ENCODE results near the gene TEAD1.

The TEAD1 gene

GRCh38 chr11:12712132-12712531 is 37.9 kb downstream of the TEAD1 start:
- Mint-ChIP-seq H3K27ac (no peak overlapping the region), H3K9me3 (no peaks in the 10 kb centered on the region)
- TF ChIP-seq, protein P1, sequence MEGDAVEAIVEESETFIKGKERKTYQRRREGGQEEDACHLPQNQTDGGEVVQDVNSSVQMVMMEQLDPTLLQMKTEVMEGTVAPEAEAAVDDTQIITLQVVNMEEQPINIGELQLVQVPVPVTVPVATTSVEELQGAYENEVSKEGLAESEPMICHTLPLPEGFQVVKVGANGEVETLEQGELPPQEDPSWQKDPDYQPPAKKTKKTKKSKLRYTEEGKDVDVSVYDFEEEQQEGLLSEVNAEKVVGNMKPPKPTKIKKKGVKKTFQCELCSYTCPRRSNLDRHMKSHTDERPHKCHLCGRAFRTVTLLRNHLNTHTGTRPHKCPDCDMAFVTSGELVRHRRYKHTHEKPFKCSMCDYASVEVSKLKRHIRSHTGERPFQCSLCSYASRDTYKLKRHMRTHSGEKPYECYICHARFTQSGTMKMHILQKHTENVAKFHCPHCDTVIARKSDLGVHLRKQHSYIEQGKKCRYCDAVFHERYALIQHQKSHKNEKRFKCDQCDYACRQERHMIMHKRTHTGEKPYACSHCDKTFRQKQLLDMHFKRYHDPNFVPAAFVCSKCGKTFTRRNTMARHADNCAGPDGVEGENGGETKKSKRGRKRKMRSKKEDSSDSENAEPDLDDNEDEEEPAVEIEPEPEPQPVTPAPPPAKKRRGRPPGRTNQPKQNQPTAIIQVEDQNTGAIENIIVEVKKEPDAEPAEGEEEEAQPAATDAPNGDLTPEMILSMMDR (IDR thresholded peaks at IDR 0.05; ENCODE audit: unreplicated experiment in 3 of 3) = no peak

GRCh38 chr11:12715131-12715530 is 40.9 kb downstream of the TEAD1 start:
- no peaks in the 10 kb centered on the region for H3K36me3 Mint-ChIP-seq (ENCODE audit: low read depth)
- no peaks in the 10 kb centered on the region for H3K27me3 Mint-ChIP-seq (ENCODE audit: low read depth)
- no peak overlapping the region for H3K27ac Mint-ChIP-seq

More at GRCh38 chr11:12712132-12712531, 37.9 kb downstream of the TEAD1 start:
- Mint-ChIP-seq H3K4me3 (no peak overlapping the region), H3K4me1 (peaks cover 26% of the 10 kb centered on the region), H3K27me3 (ENCODE audit: low read depth) (no peaks in the 10 kb centered on the region), H3K36me3 (ENCODE audit: low read depth) (no peaks in the 10 kb centered on the region)

DNA sequence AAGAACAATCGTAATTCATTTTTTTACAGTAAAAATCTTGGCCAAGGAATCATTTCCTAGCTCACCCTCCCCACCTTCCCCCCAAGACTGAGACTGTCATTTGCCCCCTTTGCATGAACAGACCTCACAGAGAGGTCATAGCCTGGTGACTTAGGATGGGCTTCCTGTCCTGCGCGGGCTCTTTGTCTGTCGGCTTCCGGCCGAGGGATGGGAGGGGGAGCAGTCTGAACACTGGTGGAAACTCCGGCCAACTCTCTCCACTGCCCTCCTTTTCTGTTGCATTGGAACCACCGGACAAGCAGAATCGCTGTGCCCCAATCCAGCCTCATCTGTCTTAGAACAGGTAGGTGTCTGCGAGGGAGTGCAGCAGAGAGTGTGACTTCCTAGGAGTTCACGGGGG is 41.7 kb downstream of the TEAD1 start:
- no peaks in the 10 kb centered on the region for H3K27me3 Mint-ChIP-seq (ENCODE audit: low read depth)
- no peaks in the 10 kb centered on the region for H3K36me3 Mint-ChIP-seq (ENCODE audit: low read depth)
- H3K4me1 Mint-ChIP-seq = peaks cover 42% of the 10 kb centered on the region
- no peak overlapping the region for H3K27ac Mint-ChIP-seq
- H3K9me3 Mint-ChIP-seq = no peaks in the 10 kb centered on the region
- H3K4me3 Mint-ChIP-seq = no peak overlapping the region
- TF ChIP-seq, protein P1 (IDR thresholded peaks at IDR 0.05; ENCODE audit: unreplicated experiment in 3 of 3) = no peak

More at GRCh38 chr11:12715131-12715530, 40.9 kb downstream of the TEAD1 start:
- no peaks in the 10 kb centered on the region for H3K9me3 Mint-ChIP-seq
- H3K4me1 Mint-ChIP-seq = peaks cover 34% of the 10 kb centered on the region
- H3K4me3 Mint-ChIP-seq = no peak overlapping the region
- TF ChIP-seq, protein P1 (IDR thresholded peaks at IDR 0.05; ENCODE audit: unreplicated experiment in 3 of 3) = no peak

DNA sequence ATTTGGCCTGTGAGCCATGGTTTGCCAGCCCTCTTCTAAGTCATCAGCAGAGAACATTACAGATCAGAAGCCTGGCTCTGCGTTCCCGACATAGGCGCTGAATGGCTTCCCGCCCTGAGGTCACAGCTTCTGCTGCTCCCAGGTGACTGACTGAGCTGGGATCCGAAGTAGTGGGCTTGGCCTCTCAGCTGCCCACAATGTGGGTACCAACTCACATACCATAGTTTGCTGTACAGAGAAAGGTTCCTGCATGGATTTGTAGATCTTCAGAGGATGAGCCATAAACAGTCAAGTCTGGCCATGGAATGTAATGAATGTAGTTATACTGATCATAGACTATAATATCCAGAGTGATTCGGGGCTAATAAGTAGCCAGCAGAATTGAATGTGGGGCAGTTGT is 42.6 kb downstream of the TEAD1 start:
- Mint-ChIP-seq H3K4me1 (peaks cover 51% of the 10 kb centered on the region), H3K27me3 (ENCODE audit: low read depth) (no peaks in the 10 kb centered on the region), H3K27ac (peak overlapping the region in 2 of 3 experiments; percentile 36 to 77), H3K4me3 (no peak overlapping the region), H3K9me3 (no peaks in the 10 kb centered on the region), H3K36me3 (ENCODE audit: low read depth) (no peaks in the 10 kb centered on the region)
- TF ChIP-seq, protein P1 (IDR thresholded peaks at IDR 0.05; ENCODE audit: unreplicated experiment in 3 of 3) = no peak

- H3K9me3 Mint-ChIP-seq = no peaks in the 10 kb centered on the region
- no peaks in the 10 kb centered on the region for H3K36me3 Mint-ChIP-seq (ENCODE audit: low read depth)
- peaks cover 62% of the 10 kb centered on the region for H3K4me1 Mint-ChIP-seq
- TF ChIP-seq, protein P1 (IDR thresholded peaks at IDR 0.05; ENCODE audit: unreplicated experiment in 3 of 3) = no peak
- H3K27me3 Mint-ChIP-seq (ENCODE audit: low read depth) = no peaks in the 10 kb centered on the region
- H3K27ac Mint-ChIP-seq = no peak overlapping the region
- H3K4me3 Mint-ChIP-seq = no peak overlapping the region
Observed at GRCh38 chr11:12717851-12718291, 43.6 kb downstream of the TEAD1 start.

GRCh38 chr11:12719221-12719620 is 45.0 kb downstream of the TEAD1 start:
- TF ChIP-seq, protein P1 (IDR thresholded peaks at IDR 0.05; ENCODE audit: unreplicated experiment in 3 of 3) = no peak
- Mint-ChIP-seq H3K27ac (peak overlapping the region in 2 of 3 experiments; percentile 35 to 37), H3K27me3 (ENCODE audit: low read depth) (no peaks in the 10 kb centered on the region), H3K9me3 (no peaks in the 10 kb centered on the region), H3K4me3 (no peak overlapping the region), H3K36me3 (ENCODE audit: low read depth) (no peaks in the 10 kb centered on the region), H3K4me1 (peaks cover 68% of the 10 kb centered on the region)

Measured in nephron (organoid).